HG02943 (cell line): Measurements from ENCODE around the gene DR1.
"Not testable (repeated sequence)": the region's sequence is repeated elsewhere in the genome, so short reads cannot be mapped to it uniquely, and the experiment has no call there.

Experiments
- ATAC-seq: cut with Tn5 transposase; IDR thresholded peaks from one replicate; pipeline ENCODE4 v1.9.1; 2021; ENCODE audit warnings: mild to moderate bottlenecking, low read depth, moderate library complexity; ENCODE audit not compliant: unreplicated experiment

Gene DR1

DNA sequence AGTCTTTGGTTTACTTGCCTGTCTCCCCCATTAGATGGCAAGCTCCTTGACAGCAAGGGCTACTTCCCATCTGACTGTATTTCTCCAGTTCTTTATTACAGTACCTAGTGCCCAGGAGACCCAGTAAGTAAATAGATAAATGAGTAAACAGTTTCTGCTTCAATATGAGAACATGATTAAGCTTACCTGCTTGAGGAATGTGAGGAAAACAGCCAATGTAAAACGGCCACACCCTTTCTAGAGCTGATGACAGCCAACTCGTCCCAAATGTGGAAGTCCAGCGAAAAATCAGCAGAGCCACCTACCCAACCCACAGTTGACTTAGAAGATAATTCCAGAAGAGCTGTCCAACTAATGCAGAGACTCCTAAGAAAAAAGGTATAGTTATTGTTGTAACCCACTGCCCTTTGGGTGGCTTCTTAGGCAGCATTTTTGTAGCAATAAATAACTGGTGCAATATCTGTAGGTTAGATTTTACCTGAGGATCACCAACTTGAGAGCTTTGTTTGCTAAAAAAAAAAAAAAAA, 6.5 kb upstream of the DR1 start:
- no peak for ATAC-seq

DNA sequence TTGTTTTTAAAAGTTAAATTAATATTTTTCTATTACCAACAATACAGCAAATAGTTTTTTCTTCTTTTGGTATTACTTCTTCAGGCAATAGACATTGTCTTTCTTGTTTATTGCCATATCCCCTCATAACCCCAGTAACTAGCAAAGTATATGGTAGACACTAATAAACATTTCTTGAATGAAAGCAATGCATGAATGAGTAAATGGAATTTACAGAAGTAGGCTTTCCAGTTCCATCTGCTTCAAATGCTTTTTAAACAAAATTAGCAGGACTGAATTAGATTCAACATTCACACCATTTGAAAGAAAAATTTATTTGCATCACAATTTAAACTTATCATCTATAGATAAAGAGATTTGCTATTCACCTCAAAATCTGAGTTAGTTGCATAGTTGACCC, 5.6 kb upstream of the DR1 start:
- no peak for ATAC-seq

DNA sequence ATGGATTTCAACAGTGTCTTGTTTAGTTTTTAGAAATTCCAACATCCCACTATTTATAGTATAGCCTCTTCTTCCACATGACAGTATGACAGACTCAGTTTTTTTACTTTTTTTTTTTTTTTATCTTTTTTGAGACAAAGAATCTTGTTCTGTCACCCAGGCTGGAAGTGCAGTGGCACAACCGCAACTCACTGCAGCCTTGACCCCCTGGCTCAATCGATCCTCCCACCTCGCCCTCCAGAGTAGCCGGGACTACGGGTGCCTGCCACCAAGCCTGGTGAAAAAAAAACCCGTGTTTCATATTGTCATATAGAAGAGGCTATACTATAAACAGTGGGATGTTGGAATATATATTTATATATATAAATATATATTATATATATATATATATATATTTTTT, 1.2 kb upstream of the DR1 start:
- ATAC-seq, result no peak

DNA sequence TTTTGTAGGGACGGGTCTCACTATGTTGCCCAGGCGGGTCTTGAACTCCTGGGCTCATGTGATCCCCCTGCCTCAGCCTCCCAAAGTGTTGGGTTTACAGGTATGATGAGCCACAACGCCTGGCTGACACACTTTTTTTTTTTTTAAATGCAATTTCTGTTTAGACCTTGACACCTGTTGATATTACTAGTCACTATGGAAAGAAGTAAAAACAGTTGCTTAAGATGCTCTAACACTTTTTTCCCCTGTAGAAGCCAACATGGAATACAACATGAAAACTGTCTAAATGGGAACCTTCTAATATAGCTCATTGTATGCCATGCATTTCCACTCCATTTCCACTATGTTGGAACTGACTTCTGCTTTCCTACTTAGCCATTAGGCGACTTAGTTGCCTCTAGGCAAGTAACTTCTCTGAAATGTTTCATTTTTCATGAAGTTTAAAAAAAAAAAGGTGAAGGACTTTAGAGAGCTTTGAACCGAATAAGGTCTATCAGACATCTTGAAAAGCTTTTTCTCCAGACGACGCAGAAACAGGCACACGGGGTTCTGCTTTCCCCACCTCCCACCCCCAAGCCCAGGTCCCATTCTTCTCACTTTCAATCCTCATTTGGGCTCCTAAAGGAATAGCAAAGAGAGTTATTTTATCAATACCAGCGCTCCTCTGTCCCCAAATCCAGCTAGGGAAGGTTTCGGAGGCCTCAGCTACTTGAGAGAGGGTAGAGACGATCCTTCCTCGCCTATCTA, 648 bp upstream of the DR1 start:
- ATAC-seq, result peak; percentile 7

DNA sequence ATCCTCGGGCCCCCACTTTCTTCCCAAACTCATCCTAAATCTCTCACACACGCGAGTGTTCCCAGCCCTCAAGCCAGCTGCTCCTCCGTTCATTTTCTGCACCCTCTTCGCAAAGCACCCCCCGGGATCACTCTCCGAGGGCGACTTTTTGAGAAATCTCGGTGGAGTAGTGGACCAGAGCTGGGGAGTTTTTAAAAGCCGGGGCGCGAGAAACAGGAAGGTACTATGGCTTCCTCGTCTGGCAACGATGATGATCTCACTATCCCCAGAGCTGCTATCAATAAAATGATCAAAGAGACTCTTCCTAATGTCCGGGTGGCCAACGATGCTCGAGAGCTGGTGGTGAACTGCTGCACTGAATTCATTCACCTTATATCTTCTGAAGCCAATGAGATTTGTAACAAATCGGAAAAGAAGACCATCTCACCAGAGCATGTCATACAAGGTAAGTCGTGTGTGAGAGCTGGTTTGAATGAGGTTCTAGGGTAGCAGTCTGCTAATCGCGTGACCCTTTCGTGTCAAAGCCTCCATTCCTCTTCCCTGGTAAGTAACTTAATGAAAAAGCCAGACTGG, 800 bp downstream of the DR1 start:
- ATAC-seq, result peak; percentile 44

DNA sequence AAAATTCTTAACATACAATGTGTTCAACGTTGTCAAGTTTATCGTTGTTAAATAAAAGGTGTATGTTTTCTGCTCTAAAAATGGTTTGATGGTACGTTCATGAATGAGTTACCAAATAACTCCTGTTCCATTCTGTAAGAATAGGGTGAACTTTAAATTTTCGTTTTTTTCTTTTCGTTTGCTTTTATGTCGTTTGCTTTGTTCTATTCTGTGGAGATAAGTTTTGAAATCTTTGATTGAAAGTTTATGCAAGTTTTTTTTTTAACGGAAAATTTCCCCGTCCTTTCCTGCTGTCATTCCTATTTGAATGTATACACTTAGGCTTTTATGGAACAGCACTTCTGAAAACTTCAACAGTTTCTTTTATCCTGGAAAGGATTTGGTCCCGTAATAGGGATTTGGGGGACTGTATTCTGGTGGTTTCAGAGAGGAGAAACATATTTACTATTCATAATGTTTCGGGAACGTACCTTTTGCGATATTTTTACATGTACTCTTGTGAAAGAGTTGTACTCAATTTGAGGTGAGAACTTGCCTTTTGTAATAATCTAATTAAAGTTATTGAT, 1.7 kb downstream of the DR1 start:
- no peak for ATAC-seq

DNA sequence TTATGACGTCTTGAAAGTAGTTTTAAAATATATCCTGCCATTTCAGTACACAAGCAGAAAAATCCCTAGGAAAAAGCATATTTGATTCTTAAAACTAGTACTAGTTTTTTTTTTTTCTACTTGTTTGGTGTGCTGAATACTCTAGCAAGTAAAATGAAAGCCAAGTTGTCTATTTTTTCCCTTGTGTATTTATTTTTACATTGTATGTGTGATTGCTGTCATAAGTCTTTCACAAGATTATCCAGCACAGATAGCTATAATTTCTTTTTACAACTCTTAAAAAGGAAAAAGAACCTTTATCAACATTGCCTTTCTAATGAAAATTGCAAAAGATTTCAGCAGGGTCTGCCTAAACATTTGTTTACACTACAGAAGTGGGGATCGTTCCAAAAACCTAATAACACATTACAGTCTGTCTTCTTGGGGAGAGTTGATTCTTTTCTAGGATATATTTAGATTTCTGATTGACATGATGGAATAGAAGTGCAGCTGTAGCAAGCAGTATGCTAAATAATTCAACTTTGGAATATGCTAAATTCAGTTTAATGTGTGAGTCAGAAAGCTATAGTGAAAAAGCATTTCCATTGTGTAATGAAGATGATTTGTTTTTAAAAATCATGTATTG, 2.5 kb downstream of the DR1 start:
- no peak for ATAC-seq

DNA sequence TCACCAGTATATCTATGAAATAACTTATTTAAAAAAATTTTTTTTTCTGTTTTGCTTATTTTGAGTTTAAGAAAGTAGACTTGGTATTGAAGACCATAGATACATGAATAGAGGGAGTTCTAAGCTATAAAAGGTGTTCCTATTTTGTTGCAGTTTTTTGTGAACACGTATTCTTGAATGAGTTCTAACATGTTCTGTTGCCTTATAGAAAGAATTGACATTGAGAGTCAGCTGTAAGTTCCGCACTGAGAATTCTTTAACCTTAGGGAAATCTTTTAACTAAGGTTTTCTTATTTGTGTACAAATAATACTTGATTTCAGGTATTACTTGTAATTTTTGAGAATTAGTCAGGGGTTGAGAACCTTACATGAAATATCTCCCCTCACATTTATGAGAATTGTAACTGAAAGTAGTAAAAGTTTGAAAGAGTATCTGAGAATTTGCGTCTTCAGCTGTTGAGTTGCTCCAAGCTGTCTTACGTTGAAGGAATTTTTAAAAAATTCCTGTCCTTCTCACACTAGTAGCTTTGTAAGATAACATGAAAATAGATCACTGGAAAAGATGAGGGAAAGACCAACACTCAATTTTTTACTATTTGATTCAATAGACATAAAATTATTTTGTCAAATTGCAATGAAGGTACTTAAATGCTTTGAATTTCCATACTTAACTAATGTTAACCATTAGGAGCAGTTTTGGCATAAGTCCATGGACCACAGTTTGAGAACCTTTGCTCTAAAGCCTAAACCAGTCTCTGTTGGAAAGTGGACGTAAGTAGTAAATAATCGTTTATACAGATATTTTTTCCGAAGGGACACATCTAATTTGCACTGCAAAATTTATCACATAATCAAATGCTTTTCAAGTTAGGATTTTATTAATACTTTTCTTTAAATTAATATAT, 3.8 kb downstream of the DR1 start:
- ATAC-seq, result no peak

- ATAC-seq, result no peak
These were observed 4.6 kb downstream of the DR1 start for GRCh38 chr1:93350322-93350721.

DNA sequence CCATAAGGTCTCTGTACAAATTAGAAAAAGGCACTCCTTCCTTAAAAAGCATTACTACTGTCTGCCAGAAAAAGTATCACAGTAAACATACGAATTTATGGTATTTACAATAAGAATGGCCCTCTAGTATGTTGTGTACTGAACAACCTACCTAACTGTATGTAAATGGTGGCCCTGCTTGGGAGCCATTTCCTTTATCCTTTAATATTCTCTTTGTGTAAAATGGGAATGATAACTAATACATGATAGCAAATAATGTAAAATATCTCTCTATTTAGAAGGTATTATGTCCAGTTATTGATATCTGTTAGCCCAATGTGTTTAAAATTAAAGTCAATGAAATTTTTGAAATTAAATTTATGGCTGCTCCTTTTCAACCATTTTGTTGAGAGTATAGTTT, 5.2 kb downstream of the DR1 start:
- ATAC-seq, result no peak

GRCh38 chr1:93351346-93351745, 5.6 kb downstream of the DR1 start:
- ATAC-seq, result not testable (repeated sequence)

- ATAC-seq, result no peak
These were observed 6.7 kb downstream of the DR1 start for GRCh38 chr1:93352376-93352775.

GRCh38 chr1:93353286-93353685, 7.6 kb downstream of the DR1 start:
- no peak for ATAC-seq

DNA sequence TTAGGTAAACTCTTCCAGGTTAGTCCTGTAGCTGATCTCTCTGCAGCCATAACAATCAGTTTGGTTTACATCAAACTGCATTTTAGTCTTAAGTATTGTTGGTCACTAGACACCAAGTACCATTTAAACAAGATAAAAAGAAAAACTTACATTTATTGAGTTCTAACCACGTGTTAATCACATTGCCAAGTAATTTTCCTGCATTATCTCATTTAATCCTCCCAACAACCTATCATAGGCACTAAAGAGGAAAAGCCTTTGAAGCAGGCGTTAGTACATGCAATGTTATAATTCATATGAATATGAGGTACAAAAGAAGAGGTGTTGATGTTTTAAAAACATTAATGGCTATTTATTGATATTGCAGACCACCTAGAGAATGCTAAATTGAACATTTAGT, 9.0 kb downstream of the DR1 start:
- ATAC-seq, result no peak

DNA sequence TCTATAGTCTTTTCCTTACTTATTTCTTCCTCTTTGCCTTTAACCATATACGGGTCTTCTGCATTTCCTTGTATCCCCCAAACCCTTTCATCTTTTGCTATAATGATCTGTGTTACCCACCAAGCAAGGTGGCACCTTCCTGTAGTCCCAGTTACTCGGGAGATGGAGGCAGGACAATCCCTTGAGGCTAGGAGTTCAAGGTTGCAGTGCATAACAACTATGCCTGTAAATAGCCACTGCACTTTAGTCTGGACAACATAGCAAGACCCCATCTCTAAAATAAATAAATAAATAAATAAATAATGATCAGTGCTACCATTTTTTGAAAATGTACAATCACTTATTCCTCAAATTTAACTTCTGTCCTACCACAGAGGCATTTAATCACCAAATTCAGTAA, 11.5 kb downstream of the DR1 start:
- ATAC-seq, result no peak

GRCh38 chr1:93358293-93358692, 12.6 kb downstream of the DR1 start:
- ATAC-seq, result no peak

GRCh38 chr1:93360111-93360510, 14.4 kb downstream of the DR1 start:
- ATAC-seq, result no peak

DNA sequence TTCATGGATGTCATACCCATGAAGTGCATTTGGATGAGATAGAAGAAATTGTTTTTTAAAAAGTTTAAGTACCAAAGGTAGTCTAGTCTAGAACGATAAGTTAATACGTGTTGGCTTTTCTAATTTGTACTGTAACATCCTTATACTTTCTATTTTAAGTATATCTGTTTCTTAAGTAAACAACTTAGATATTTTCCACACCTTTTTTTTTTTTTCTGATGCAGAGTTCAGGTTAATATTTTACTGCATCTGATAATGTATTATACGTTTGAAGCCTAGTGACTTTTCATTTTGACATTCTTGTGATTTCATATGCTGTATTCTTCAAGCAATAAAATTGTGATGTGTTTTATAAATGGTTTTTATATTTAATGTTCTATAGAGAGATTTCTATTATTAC, 16.5 kb downstream of the DR1 start:
- ATAC-seq, result no peak

DNA sequence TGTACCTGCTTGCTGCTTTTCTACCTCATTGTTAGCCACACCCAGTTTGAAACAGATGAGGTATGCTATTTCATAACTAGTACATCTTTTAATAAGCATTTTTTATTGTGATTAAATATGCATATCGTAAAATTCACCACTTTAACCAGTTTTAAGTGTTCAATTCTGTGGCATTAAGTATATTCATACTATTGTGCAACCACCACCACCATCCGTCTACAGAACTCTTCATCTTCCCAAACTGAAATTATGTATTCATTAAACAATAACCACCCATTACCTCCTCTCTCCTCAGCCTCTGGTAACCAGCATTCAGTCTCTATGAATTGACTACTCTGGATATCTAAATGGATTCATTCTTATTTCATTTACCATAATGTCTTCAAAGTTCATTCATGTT, 20.1 kb downstream of the DR1 start:
- ATAC-seq, result no peak

- ATAC-seq, result no peak
These were observed 24.0 kb downstream of the DR1 start for GRCh38 chr1:93369734-93370133.
